ENCODE measurements around the gene APOA5.
"Not testable (repeated sequence)": the region's sequence is repeated elsewhere in the genome, so short reads cannot be mapped to it uniquely, and the experiment has no call there.

The APOA5 gene

GRCh38 chr11:116791813-116792143 lies at the start of gene APOA5:
TSS of gene APOA5 (minus strand) at chr11:116791879. CDS start at chr11:116791860, 19 bp downstream.
- DNase-seq, result no peak

GRCh38 chr11:116840746-116841296 lies 49.1 kb upstream of the APOA5 start:
- no peak for DNase-seq

GRCh38 chr11:116840224-116840745 lies 48.6 kb upstream of the APOA5 start:
- no peak for DNase-seq

- DNase-seq, result no peak
These were observed 46.8 kb upstream of the APOA5 start for GRCh38 chr11:116838321-116839084.

GRCh38 chr11:116837231-116838091 lies 45.8 kb upstream of the APOA5 start, which contains the start of gene APOA1:
TSS of gene APOA1 (minus strand) at chr11:116837622. CDS start at chr11:116837387, 235 bp downstream.
- no peak for DNase-seq

- DNase-seq, result no peak
These were observed 44.9 kb upstream of the APOA5 start for GRCh38 chr11:116836632-116836991.

GRCh38 chr11:116835791-116836631 lies 44.3 kb upstream of the APOA5 start:
- peak; percentile 88 for DNase-seq

- no peak for DNase-seq
These were observed 43.5 kb upstream of the APOA5 start for GRCh38 chr11:116835042-116835772.

- not testable (repeated sequence) for DNase-seq
These were observed 42.9 kb upstream of the APOA5 start for GRCh38 chr11:116834535-116835041.

GRCh38 chr11:116833816-116834534 lies 42.3 kb upstream of the APOA5 start:
- no peak for DNase-seq

- DNase-seq, result no peak
These were observed 41.8 kb upstream of the APOA5 start for GRCh38 chr11:116833491-116833815.

GRCh38 chr11:116832350-116833290 lies 40.9 kb upstream of the APOA5 start:
- DNase-seq, result no peak

GRCh38 chr11:116831790-116832349 lies 40.2 kb upstream of the APOA5 start:
- no peak for DNase-seq

- no peak for DNase-seq
These were observed 38.7 kb upstream of the APOA5 start for GRCh38 chr11:116830184-116830912.

GRCh38 chr11:116829525-116830183 lies 38.0 kb upstream of the APOA5 start, which contains the start of gene APOC3:
TSS of gene APOC3 (plus strand) at chr11:116829907. CDS start at chr11:116830583, 676 bp downstream.
- no peak for DNase-seq

- DNase-seq, result no peak
These were observed 37.2 kb upstream of the APOA5 start for GRCh38 chr11:116828632-116829524.

- no peak for DNase-seq
These were observed 35.8 kb upstream of the APOA5 start for GRCh38 chr11:116827461-116827860.
